Measurements from ENCODE around the gene ACOT4. TPM values are rescaled to one million over a fixed set of nuclear protein-coding genes. Genes with fewer than 3 reads are reported as not detected.
A peak's percentile ranks its signal among the peaks of the same experiment; 100 is the strongest.

ACOT4 gene
- total and polyA plus RNA-seq, 2 donors from 2014 or later, result 3.1 to 10.6 TPM

GRCh38 chr14:73613419-73613963, 21.8 kb downstream of the ACOT4 start:
- no peak for TF ChIP-seq CTCF (IDR thresholded peaks at IDR 0.05; ENCODE audit: borderline replicate concordance, extremely low read depth, insufficient read depth)
- DNase-seq, result no peak
- H3K36me3 ChIP-seq (ENCODE audit: control insufficient read depth in 2 of 3, insufficient read depth in 3 of 3, low read length in 3 of 3), result no peaks in the 10 kb centered on the region
- H3K9ac ChIP-seq (ENCODE audit: low read length in 3 of 3), result peak overlapping the region in 1 of 3 donors; percentile 7
- H3K27me3 ChIP-seq (ENCODE audit: control insufficient read depth, insufficient read depth, low read length), result no peaks in the 10 kb centered on the region
- peak overlapping the region in 2 of 3 donors; percentile 71 to 72 for H3K4me3 ChIP-seq (ENCODE audit: low read length in 3 of 3)
- no peak for FAIRE-seq
- H3K9me3 ChIP-seq (ENCODE audit: control insufficient read depth in 2 of 3, insufficient read depth in 1 of 3, low read length in 3 of 3), result no peaks in the 10 kb centered on the region
- H3K4me1 ChIP-seq (ENCODE audit: control insufficient read depth in 2 of 3, insufficient read depth in 2 of 3, low read depth in 1 of 3, low read length in 3 of 3), result peaks cover 0 to 4% (median 2%) of the 10 kb centered on the region in 3 donors
- H3K27ac ChIP-seq (ENCODE audit: low read depth in 2 of 2, low read length in 2 of 2), result no peak overlapping the region
- intact Hi-C loops (cut with DNase I), result no loop called here

DNA sequence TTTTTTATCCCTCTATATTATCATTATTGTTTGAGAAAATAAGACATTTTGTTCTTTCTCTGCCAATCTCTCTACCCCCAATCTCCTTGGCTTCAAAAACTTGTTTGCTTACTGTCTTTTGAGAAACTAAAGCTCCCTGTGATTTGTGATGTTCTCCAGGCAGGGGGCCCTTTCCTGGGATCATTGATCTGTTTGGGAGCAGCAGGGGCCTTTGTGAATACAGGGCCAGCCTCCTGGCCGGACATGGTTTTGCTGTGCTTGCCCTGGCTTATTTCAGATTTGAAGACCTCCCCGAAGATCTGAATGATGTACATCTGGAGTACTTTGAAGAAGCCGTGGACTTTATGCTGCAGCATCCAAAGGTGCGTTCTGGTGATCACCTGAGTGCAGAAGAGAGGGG, 25.2 kb downstream of the ACOT4 start:
- Histone ChIP-seq H3K27ac (ENCODE audit: low read depth in 2 of 2, low read length in 2 of 2) (no peak overlapping the region), H3K36me3 (ENCODE audit: control insufficient read depth in 2 of 3, insufficient read depth in 3 of 3, low read length in 3 of 3) (no peaks in the 10 kb centered on the region), H3K4me3 (ENCODE audit: low read length in 3 of 3) (no peak overlapping the region), H3K9me3 (ENCODE audit: control insufficient read depth in 2 of 3, insufficient read depth in 1 of 3, low read length in 3 of 3) (no peaks in the 10 kb centered on the region), H3K4me1 (ENCODE audit: control insufficient read depth in 2 of 3, insufficient read depth in 2 of 3, low read depth in 1 of 3, low read length in 3 of 3) (peaks cover 0 to 4% (median 2%) of the 10 kb centered on the region in 3 donors), H3K27me3 (ENCODE audit: control insufficient read depth, insufficient read depth, low read length) (no peaks in the 10 kb centered on the region), H3K9ac (ENCODE audit: low read length in 3 of 3) (no peak overlapping the region)
- FAIRE-seq, result no peak
- intact Hi-C loops (cut with DNase I), result no loop called here
- no peak for TF ChIP-seq CTCF (IDR thresholded peaks at IDR 0.05; ENCODE audit: borderline replicate concordance, extremely low read depth, insufficient read depth)
- no peak for DNase-seq

GRCh38 chr14:73619524-73619923, 27.9 kb downstream of the ACOT4 start:
- FAIRE-seq, result no peak
- intact Hi-C loops (cut with DNase I), result no loop called here
- no peaks in the 10 kb centered on the region for H3K27me3 ChIP-seq (ENCODE audit: control insufficient read depth, insufficient read depth, low read length)

More at GRCh38 chr14:73619524-73619923, 27.9 kb downstream of the ACOT4 start:
- no peak for TF ChIP-seq CTCF (IDR thresholded peaks at IDR 0.05; ENCODE audit: borderline replicate concordance, extremely low read depth, insufficient read depth)
- Histone ChIP-seq H3K4me1 (ENCODE audit: control insufficient read depth in 2 of 3, insufficient read depth in 2 of 3, low read depth in 1 of 3, low read length in 3 of 3) (peaks cover 0 to 2% (median 0%) of the 10 kb centered on the region in 3 donors), H3K4me3 (ENCODE audit: low read length in 3 of 3) (no peak overlapping the region), H3K9me3 (ENCODE audit: control insufficient read depth in 2 of 3, insufficient read depth in 1 of 3, low read length in 3 of 3) (no peaks in the 10 kb centered on the region), H3K9ac (ENCODE audit: low read length in 3 of 3) (no peak overlapping the region), H3K27ac (ENCODE audit: low read depth in 2 of 2, low read length in 2 of 2) (peak overlapping the region in 1 of 2 donors; percentile 20), H3K36me3 (ENCODE audit: control insufficient read depth in 2 of 3, insufficient read depth in 3 of 3, low read length in 3 of 3) (no peaks in the 10 kb centered on the region)
- DNase-seq, result no peak

Measured in kidney (tissue), 14 donors.